ENCODE measurements around the gene RNF113B.

Gene RNF113B

GRCh38 chr13:98176777-98177608 lies at the start of gene RNF113B:
TSS of gene RNF113B (minus strand) at chr13:98177269. CDS start at chr13:98177236, 33 bp downstream.
- TF ChIP-seq, protein P1, sequence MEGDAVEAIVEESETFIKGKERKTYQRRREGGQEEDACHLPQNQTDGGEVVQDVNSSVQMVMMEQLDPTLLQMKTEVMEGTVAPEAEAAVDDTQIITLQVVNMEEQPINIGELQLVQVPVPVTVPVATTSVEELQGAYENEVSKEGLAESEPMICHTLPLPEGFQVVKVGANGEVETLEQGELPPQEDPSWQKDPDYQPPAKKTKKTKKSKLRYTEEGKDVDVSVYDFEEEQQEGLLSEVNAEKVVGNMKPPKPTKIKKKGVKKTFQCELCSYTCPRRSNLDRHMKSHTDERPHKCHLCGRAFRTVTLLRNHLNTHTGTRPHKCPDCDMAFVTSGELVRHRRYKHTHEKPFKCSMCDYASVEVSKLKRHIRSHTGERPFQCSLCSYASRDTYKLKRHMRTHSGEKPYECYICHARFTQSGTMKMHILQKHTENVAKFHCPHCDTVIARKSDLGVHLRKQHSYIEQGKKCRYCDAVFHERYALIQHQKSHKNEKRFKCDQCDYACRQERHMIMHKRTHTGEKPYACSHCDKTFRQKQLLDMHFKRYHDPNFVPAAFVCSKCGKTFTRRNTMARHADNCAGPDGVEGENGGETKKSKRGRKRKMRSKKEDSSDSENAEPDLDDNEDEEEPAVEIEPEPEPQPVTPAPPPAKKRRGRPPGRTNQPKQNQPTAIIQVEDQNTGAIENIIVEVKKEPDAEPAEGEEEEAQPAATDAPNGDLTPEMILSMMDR (IDR thresholded peaks at IDR 0.05; ENCODE audit: low read depth, low read length), result no peak
- DNase-seq (ENCODE audit: extremely low read depth, low read depth), result no peak

DNA sequence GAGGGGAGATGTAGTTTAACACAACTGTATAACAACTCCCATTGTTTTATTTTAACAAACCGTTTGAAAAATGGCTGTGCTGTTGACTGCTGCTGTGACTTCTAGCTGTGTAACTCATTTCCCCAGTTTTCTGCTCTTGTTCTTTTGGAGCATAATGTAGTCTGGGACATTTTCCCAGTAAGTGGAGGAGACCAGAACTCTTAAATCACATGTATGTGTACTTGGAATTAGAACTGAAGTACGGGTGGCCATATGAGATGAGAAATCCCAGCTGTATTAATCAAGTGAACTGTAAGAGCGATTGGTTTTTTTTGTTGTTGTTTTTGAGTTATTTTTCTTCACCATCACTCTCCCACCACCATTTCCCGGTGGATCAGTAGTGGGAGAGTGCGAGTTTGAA lies 49.4 kb upstream of the RNF113B start:
- TF ChIP-seq, protein P1 (IDR thresholded peaks at IDR 0.05; ENCODE audit: low read depth, low read length), result no peak
- DNase-seq (ENCODE audit: extremely low read depth, low read depth), result no peak

GRCh38 chr13:98225036-98225940 lies 48.2 kb upstream of the RNF113B start:
- TF ChIP-seq, protein P1 (IDR thresholded peaks at IDR 0.05; ENCODE audit: low read depth, low read length), result no peak
- no peak for DNase-seq (ENCODE audit: extremely low read depth, low read depth)

GRCh38 chr13:98224557-98224956 lies 47.5 kb upstream of the RNF113B start:
- no peak for DNase-seq (ENCODE audit: extremely low read depth, low read depth)
- TF ChIP-seq, protein P1 (IDR thresholded peaks at IDR 0.05; ENCODE audit: low read depth, low read length), result no peak

- TF ChIP-seq, protein P1 (IDR thresholded peaks at IDR 0.05; ENCODE audit: low read depth, low read length), result no peak
- no peak for DNase-seq (ENCODE audit: extremely low read depth, low read depth)
Observed at GRCh38 chr13:98223741-98224140, 46.7 kb upstream of the RNF113B start.

DNA sequence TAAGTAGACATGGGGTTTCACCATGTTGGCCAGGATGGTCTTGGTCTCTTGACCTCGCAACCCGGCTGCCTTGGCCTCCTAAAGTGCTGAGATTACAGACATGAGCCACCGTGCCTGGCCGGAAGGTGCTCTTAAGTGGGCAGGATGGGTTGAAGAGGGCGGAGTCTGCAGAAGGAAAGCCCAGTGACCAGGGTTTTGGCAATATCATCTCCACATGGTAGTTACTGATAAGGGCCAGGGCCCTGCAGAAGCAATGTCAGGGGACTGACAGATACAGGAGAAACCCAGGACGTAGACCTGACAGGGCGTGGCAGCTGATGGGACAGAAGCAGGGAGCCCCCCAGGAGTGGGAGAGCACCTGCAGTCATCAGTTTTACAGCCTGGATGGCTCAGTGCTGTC lies 45.7 kb upstream of the RNF113B start:
- no peak for DNase-seq (ENCODE audit: extremely low read depth, low read depth)
- TF ChIP-seq, protein P1 (IDR thresholded peaks at IDR 0.05; ENCODE audit: low read depth, low read length), result no peak
